Aorta (tissue), 5 donors: ENCODE data around the gene CUX1. TPM values are rescaled to one million over a fixed set of nuclear protein-coding genes. Genes with fewer than 3 reads are reported as not detected.

Experiments
- ATAC-seq: fragments of 200-7000 bp; cut with Tn5 transposase; one replicate; pipeline ENCODE4 v1.9.1; 2022; ENCODE audit warnings: moderate library complexity; ENCODE audit not compliant: low FRiP score
- DNase-seq, 2 donors: peaks; one replicate each; pipeline ENCODE4 v3.0.0-alpha.2; 2020
- H3K27ac ChIP-seq, 2 donors: one replicate each; pipeline ENCODE4 v1.5.1; 2013; ENCODE audit warnings: low read length in 2 of 2, mild to moderate bottlenecking in 2 of 2, moderate library complexity in 2 of 2, control low read depth in 1 of 2, inconsistent platforms in 1 of 2, low read depth in 1 of 2
- H3K27me3 ChIP-seq, 2 donors: one replicate each; pipeline ENCODE4 v1.6.1; 2013; ENCODE audit warnings: control low read depth in 1 of 2, low read length in 1 of 2, mild to moderate bottlenecking in 1 of 2, moderate library complexity in 1 of 2; ENCODE audit not compliant: insufficient read depth in 2 of 2, control insufficient read depth in 1 of 2
- H3K36me3 ChIP-seq, 2 donors: one replicate each; pipeline ENCODE4 v1.6.1; 2013; ENCODE audit warnings: control low read depth in 1 of 2, low read length in 1 of 2, mild to moderate bottlenecking in 1 of 2; ENCODE audit not compliant: insufficient read depth in 2 of 2, control insufficient read depth in 1 of 2
- H3K4me1 ChIP-seq, 2 donors: one replicate each; pipeline ENCODE4 v1.6.1; 2013; ENCODE audit warnings: low read length in 2 of 2, control low read depth in 1 of 2, mild to moderate bottlenecking in 1 of 2, moderate library complexity in 1 of 2; ENCODE audit not compliant: insufficient read depth in 2 of 2, control insufficient read depth in 1 of 2
- H3K4me3 ChIP-seq, 2 donors: one replicate each; pipeline ENCODE4 v1.5.1; 2013; ENCODE audit warnings: low read length in 2 of 2, control low read depth in 1 of 2, mild to moderate bottlenecking in 1 of 2
- H3K9me3 ChIP-seq: one replicate; pipeline ENCODE4 v1.6.1; 2013; ENCODE audit warnings: mild to moderate bottlenecking, low read length; ENCODE audit not compliant: control insufficient read depth
- WGBS, 2 donors: extraction: QIAGEN DNeasy Blood & Tissue Kit; methylation state at CpG; one replicate each; pipeline ENCODE4 v1.1.7; 2013; 5-methylcytosine and 5-hydroxymethylcytosine counted together
- intact Hi-C, 2 donors: fragments of 100-400 bp; cut with DNase I; formaldehyde crosslinking; loops; one replicate each; pipeline versions ENCODE4 v1.14.2 to v1.15.0; 2022
- polyA plus RNA-seq, 2 donors: library from polyadenylated mRNA; stranded (reverse); fragments of 200-250 nt; gene quantifications; one replicate each; pipeline ENCODE4 v1.2.3, GENCODE V29; 2013
- total RNA-seq, 2 donors: library from RNA; stranded (reverse); fragmentation: NEBNext Ultra II Directional; extraction: Animal tissue kit (Norgen Biotek cat#: 25700); gene quantifications; one replicate each; pipeline ENCODE4 v1.2.1, GENCODE V29; 2021
- donor health status: healthy with polysubstance abuse.
- donor health status: Bipolar disorder and iron deficiency.
- donor health status: DM: no; HTN: no; CAD: no.
- donor health status: DM: no; HTN: no; CAD: no.
- donor health status: DM: yes; HTN: yes; CAD: no.

The CUX1 gene
- total and polyA plus RNA-seq, 4 donors, result 51.6 to 159 (median 94.1) TPM

DNA sequence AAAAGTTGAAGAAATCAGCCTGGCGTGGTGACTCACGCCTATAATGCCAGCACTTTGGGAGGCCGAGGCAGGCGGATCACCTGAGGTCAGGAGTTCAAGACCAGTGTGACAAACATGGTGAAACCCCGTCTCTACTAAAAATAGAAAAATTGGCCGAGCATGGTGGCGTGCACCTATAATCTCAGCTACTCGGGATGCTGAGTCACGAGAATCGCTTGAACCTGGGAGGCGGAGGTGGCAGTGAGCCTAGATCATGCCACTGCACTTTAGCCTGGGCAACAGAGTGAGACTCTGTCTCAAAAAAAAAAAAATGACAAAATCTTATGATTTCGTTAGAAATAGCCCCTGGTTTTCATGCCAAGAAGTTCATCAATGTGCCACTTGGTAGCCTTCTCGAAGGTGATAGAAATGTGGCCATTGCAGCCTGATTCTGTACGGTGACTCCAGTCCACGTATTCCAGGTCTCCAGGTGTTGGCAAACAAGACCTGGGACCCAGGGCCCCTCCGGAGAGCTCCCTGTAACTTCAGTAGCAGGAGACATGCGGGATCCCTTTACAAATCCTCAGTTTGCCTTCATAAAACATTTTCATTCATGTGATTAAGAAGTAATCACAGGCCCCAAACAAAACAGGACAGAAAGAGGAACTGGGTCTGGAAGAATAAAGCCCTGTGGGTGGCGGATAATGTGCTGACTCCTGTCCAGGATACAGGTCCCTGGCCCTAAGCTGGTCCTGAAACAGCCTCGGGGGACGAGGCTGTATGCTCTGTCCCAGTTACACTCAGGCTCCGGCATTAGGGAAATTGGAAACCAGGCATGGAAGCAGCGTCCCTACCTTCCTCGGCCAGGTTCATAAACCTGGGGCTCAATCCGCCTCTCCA, 262.0 kb downstream of the CUX1 start:
- 69 to 72% methylated on average over 24 of the region's 24 CpGs for WGBS, 2 donors
- ATAC-seq, result no peak

DNA sequence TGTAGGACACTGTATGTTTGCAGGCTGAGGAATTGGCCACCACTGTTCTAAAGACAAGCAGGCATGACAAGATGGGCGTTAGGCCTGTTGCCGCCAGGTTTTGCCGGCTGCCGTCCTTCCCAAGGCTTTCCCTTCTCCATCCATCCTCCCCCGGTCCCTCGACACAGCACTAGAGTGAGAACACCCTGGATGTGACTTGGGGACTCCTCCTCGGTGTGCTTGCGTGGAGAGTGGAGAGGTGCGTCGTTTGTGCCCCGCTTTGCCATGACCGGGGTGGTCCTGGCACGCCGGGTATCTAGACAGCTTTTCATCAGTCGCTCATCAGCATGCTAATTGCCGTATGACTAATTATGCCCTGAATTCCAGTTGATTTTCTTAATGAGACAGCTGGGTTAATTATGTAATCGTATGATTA, 262.6 kb downstream of the CUX1 start:
- Histone ChIP-seq H3K9me3 (no peaks in the 10 kb centered on the region), H3K4me1 (no peaks in the 10 kb centered on the region), H3K4me3 (no peak overlapping the region), H3K27ac (no peak overlapping the region), H3K27me3 (no peaks in the 10 kb centered on the region), H3K36me3 (no peaks in the 10 kb centered on the region)
- intact Hi-C loops, result no loop called here
- ATAC-seq, result no peak
- 91 to 93% methylated on average over 17 of the region's 17 CpGs for WGBS, 2 donors
- DNase-seq, result peak in 1 of 2 donors; percentile 64

More for the DNA sequence above, 262.0 kb downstream of the CUX1 start:
- no peaks in the 10 kb centered on the region for H3K4me1 ChIP-seq
- H3K27me3 ChIP-seq, result no peaks in the 10 kb centered on the region
- DNase-seq, result no peak
- H3K4me3 ChIP-seq, result no peak overlapping the region
- intact Hi-C loops, result no loop called here
- no peaks in the 10 kb centered on the region for H3K9me3 ChIP-seq
- H3K27ac ChIP-seq, result no peak overlapping the region
- no peaks in the 10 kb centered on the region for H3K36me3 ChIP-seq

DNA sequence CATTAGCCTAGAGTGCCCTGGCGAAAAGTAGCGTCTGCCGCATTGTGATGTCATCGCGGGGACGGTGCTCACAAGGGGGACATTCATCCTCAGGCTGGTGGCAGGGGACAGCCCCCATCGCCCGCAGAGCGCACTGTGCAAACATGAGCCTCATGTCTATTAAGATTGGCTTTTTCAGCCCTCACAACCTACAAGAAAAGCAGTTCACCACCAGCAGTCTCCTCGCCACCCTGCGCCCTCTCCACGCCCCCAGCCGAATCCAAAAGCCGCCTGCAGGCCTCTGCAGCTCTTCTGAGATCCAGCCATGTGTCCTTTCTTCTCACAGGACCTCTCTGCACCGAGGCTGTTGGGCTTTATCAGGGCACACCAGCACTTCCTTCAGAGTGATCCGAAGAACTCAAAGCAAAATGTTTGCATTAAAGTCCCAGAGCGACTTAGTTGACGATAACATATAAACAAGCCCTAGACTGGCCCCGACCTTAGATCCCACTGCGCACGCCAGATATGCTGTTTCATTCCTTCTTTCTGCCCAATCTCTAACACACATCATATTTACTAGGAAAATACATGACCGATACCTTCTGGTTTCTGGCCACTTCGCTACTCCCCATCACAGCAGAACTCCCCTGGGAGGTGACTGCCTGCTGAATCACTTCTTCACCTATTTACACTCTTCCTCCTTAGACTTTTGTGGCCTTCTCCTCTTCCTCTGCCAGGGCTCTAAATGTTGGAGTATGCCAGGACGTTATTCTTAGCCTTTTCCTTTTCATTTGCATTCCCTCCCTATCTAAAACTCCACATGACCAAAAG, 263.2 kb downstream of the CUX1 start:
- ATAC-seq (no peak), DNase-seq (no peak)
- intact Hi-C loops, result no loop called here
- Histone ChIP-seq H3K36me3 (no peaks in the 10 kb centered on the region), H3K9me3 (no peaks in the 10 kb centered on the region), H3K27me3 (no peaks in the 10 kb centered on the region), H3K4me1 (no peaks in the 10 kb centered on the region), H3K27ac (no peak overlapping the region), H3K4me3 (no peak overlapping the region)
- 59 to 68% methylated on average over 24 of the region's 24 CpGs for WGBS, 2 donors

DNA sequence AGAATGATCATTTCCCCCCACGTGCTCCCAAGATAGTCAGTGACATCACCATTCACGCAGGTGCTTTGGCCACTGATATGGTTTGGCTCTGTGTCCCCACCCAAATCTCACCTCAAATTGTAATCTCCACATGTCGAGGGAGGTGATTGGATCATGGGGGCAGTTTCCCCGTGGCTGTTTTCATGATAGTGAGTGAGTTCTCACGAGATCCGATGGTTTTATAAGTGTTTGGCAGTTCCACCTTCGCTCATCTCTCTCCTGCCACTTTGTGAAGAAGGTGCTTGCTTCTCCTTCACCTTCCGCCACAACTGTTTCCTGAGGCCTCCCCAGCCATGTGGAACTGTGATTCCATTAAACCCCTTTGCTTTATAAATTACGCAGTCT, 263.8 kb downstream of the CUX1 start:
- peak in 1 of 2 donors; percentile 2 for DNase-seq
- H3K4me1 ChIP-seq, result no peaks in the 10 kb centered on the region
- 75 to 77% methylated on average over 9 of the region's 9 CpGs for WGBS, 2 donors
- H3K36me3 ChIP-seq, result no peaks in the 10 kb centered on the region
- no peaks in the 10 kb centered on the region for H3K27me3 ChIP-seq
- intact Hi-C loops, result no loop called here
- H3K4me3 ChIP-seq, result no peak overlapping the region
- no peak overlapping the region for H3K27ac ChIP-seq
- no peak for ATAC-seq
- no peaks in the 10 kb centered on the region for H3K9me3 ChIP-seq

DNA sequence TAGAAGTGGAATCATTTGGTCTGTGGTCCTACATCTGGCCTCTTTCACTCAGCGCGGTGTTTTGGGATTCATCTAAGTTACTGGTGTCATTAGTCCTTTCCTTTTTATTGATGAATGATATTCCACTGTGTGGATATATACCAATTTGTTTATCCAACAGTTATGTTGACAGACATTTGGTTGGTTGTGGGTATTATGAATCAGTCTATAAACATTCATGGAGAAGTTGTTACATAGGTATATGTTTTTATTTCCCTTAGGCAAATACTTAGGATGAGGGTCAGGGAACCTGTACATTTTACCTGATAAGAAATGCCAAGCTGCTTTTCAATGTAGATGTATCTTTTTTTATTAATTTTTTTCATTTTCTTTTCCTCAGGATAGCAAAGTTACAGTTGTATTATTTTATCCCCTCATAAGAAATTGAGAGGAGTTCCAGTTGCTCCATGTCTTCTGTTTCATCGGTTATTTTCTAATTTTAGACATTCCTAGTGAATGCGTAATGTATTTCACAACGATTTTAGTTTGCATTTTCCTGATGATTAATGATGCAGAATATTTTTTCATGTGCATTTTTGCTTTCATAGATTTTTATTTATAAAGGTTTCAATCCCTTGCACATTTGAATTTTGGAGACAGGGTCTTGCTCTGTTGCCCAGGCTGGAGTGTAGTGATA, 265.4 kb downstream of the CUX1 start:
- WGBS, 2 donors, result 59 to 62% methylated on average over 5 of the region's 5 CpGs
- ATAC-seq (no peak), DNase-seq (no peak)
- Histone ChIP-seq H3K36me3 (no peaks in the 10 kb centered on the region), H3K27ac (no peak overlapping the region), H3K27me3 (no peaks in the 10 kb centered on the region), H3K9me3 (no peaks in the 10 kb centered on the region), H3K4me1 (no peaks in the 10 kb centered on the region), H3K4me3 (no peak overlapping the region)
- intact Hi-C loops, result no loop called here

DNA sequence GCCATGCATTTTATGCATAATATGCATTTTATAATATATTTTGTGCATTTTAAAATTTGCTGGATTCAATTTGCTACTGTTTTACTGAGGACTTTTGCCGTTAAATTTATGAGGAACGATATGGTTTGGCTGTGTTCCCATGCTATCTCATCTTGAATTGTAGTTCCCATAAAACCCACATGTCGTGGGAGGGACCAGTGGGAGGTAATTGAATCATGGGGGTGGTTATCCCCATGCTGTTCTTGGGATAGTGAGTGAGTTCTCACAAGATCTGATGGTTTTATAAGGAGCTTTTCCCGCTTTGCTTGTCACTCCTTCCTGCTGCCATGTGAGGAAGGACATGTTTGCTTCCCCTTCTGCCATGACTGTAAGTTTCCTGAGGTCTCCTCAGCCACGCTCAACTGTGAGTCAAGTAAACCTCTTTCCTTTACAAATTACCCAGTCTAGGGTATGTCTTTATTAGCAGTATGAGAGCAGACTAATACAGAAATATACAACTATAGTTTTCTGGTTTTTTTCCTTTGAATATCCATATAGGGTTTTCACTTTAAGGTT, 267.9 kb downstream of the CUX1 start:
- DNase-seq, result peak in 1 of 2 donors; percentile 3
- WGBS, 2 donors, result 91 to 93% methylated on average over 5 of the region's 5 CpGs
- H3K9me3 ChIP-seq, result peaks cover 2% of the 10 kb centered on the region

DNA sequence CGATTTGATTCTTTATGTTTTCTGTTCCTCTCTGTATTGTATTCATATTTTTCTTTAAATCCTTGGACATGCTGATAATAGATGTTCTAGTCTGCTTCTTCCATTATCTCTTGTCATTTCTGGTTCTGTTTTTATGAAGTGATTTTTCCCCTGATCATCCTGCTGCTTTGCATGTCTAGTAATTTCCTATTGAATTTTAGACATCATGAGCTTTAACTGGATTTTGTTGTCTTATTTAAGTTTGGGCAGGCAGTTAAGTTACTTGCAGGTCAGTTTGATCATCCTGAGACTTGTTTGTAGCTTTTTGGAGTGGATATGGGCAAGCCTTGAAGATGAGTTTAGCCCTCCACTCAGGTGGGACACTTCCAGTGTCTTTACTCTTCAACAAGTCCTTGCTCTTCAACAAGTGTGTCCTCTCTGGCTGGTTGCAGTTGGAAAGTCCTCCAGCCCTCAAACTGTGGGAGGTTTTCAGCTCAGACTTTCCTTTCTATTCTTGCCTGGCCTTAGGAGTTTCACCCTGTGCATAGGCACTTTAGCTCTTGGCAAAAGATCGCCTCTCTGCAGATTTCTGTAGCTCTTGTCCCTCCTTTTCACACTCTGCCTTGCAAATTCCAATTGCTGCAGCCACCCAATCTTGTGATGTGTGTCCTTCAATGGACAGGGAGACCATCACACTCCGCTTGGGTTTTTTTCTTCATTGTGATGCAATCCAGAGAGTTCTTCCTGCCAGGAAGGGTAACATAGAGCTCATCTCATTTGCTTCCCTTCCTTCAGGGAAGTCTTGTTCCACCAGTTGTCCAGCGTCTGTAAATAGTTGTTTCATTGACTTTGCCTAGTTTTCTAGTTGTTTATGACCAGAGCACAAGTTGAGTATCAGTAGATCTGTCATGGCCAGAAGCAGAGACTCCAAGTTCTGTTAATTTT, 272.0 kb downstream of the CUX1 start:
- Histone ChIP-seq H3K4me3 (no peak overlapping the region), H3K27ac (no peak overlapping the region), H3K4me1 (no peaks in the 10 kb centered on the region), H3K36me3 (no peaks in the 10 kb centered on the region), H3K27me3 (no peaks in the 10 kb centered on the region), H3K9me3 (peaks cover 2% of the 10 kb centered on the region)
- ATAC-seq, result no peak
- no peak for DNase-seq
- intact Hi-C loops, result no loop called here
- WGBS, 2 donors, result 95 to 98% methylated on average over 4 of the region's 4 CpGs

More for the DNA sequence above, 267.9 kb downstream of the CUX1 start:
- no peak for ATAC-seq
- intact Hi-C loops, result no loop called here
- Histone ChIP-seq H3K4me3 (no peak overlapping the region), H3K36me3 (no peaks in the 10 kb centered on the region), H3K27me3 (no peaks in the 10 kb centered on the region), H3K27ac (no peak overlapping the region), H3K4me1 (no peaks in the 10 kb centered on the region)
